ENCODE results near the gene SLCO3A1.

Gene SLCO3A1

GRCh38 chr15:92116330-92116729 lies 262.8 kb downstream of the SLCO3A1 start:
- DNase-seq (ENCODE audit: low read depth), result no peak
- TF ChIP-seq CTCF (IDR thresholded peaks at IDR 0.05; ENCODE audit: insufficient read depth, low read depth, low read length, missing control alignments), result no peak
- H3K4me3 ChIP-seq (ENCODE audit: low read length), result no peak overlapping the region

- H3K4me3 ChIP-seq (ENCODE audit: low read length), result no peak overlapping the region
- TF ChIP-seq CTCF (IDR thresholded peaks at IDR 0.05; ENCODE audit: insufficient read depth, low read depth, low read length, missing control alignments), result no peak
- DNase-seq (ENCODE audit: low read depth), result no peak
These were observed 263.8 kb downstream of the SLCO3A1 start for GRCh38 chr15:92117261-92117731.

- H3K4me3 ChIP-seq (ENCODE audit: low read length), result no peak overlapping the region
- no peak for TF ChIP-seq CTCF (IDR thresholded peaks at IDR 0.05; ENCODE audit: insufficient read depth, low read depth, low read length, missing control alignments)
- peak; percentile 39 for DNase-seq (ENCODE audit: low read depth)
These were observed 264.8 kb downstream of the SLCO3A1 start for GRCh38 chr15:92118162-92118935.

- H3K4me3 ChIP-seq (ENCODE audit: low read length), result no peak overlapping the region
- TF ChIP-seq CTCF (IDR thresholded peaks at IDR 0.05; ENCODE audit: insufficient read depth, low read depth, low read length, missing control alignments), result no peak
- no peak for DNase-seq (ENCODE audit: low read depth)
These were observed 265.4 kb downstream of the SLCO3A1 start for GRCh38 chr15:92118936-92119325.

GRCh38 chr15:92120094-92120795 lies 266.7 kb downstream of the SLCO3A1 start:
- peak; percentile 22 for DNase-seq (ENCODE audit: low read depth)
- H3K4me3 ChIP-seq (ENCODE audit: low read length), result no peak overlapping the region
- no peak for TF ChIP-seq CTCF (IDR thresholded peaks at IDR 0.05; ENCODE audit: insufficient read depth, low read depth, low read length, missing control alignments)

GRCh38 chr15:92121047-92121446 lies 267.5 kb downstream of the SLCO3A1 start:
- H3K4me3 ChIP-seq (ENCODE audit: low read length), result no peak overlapping the region
- no peak for DNase-seq (ENCODE audit: low read depth)
- no peak for TF ChIP-seq CTCF (IDR thresholded peaks at IDR 0.05; ENCODE audit: insufficient read depth, low read depth, low read length, missing control alignments)

Data from epithelial cell of esophagus (primary cell).